HL-60/S4 (cell line): ENCODE measurements around the gene DNAJA4.
"Not testable (repeated sequence)": the region's sequence is repeated elsewhere in the genome, so short reads cannot be mapped to it uniquely, and the experiment has no call there.

Experiments used
- in situ Hi-C: fragments of 300-500 bp; cut with MboI; formaldehyde crosslinking; loops from 2 replicates; pipeline ENCODE4 v1.14.3; 2022; ENCODE audit warnings: low sequenced_read_pairs

The DNAJA4 gene

GRCh38 chr15:78243491-78243941 lies 20.8 kb upstream of the DNAJA4 start:
- in situ Hi-C loops: no loop called here

- in situ Hi-C loops: no loop called here
Observed at GRCh38 chr15:78244101-78244500, 20.3 kb upstream of the DNAJA4 start.

- in situ Hi-C loops: no loop called here
Observed at GRCh38 chr15:78244893-78245292, 19.5 kb upstream of the DNAJA4 start.

- in situ Hi-C loops: not testable (repeated sequence)
Observed at GRCh38 chr15:78245392-78245791, 19.0 kb upstream of the DNAJA4 start.

GRCh38 chr15:78245976-78246620 lies 18.3 kb upstream of the DNAJA4 start:
- in situ Hi-C loops: not testable (repeated sequence)

GRCh38 chr15:78247911-78248310 lies 16.5 kb upstream of the DNAJA4 start:
- in situ Hi-C loops: no loop called here

GRCh38 chr15:78249131-78249530 lies 15.2 kb upstream of the DNAJA4 start:
- in situ Hi-C loops: no loop called here

- in situ Hi-C loops: no loop called here
Observed at GRCh38 chr15:78251136-78251535, 13.2 kb upstream of the DNAJA4 start.

- in situ Hi-C loops: no loop called here
Observed at GRCh38 chr15:78255421-78256043, 8.8 kb upstream of the DNAJA4 start.

GRCh38 chr15:78256044-78256437 lies 8.3 kb upstream of the DNAJA4 start:
- in situ Hi-C loops: no loop called here

- in situ Hi-C loops: no loop called here
Observed at GRCh38 chr15:78257681-78258080, 6.7 kb upstream of the DNAJA4 start.

- in situ Hi-C loops: no loop called here
Observed at GRCh38 chr15:78259232-78259631, 5.1 kb upstream of the DNAJA4 start.

GRCh38 chr15:78260489-78260888 lies 3.9 kb upstream of the DNAJA4 start:
- in situ Hi-C loops: no loop called here

- in situ Hi-C loops: no loop called here
Observed at GRCh38 chr15:78261062-78261461, 3.3 kb upstream of the DNAJA4 start.

- in situ Hi-C loops: no loop called here
Observed at GRCh38 chr15:78263351-78263781, 996 bp upstream of the DNAJA4 start.

GRCh38 chr15:78263907-78264303 lies 457 bp upstream of the DNAJA4 start:
- in situ Hi-C loops: no loop called here

- in situ Hi-C loops: no loop called here
Observed at GRCh38 chr15:78265137-78265460, 737 bp downstream of the DNAJA4 start.

GRCh38 chr15:78265752-78266224 lies 1.4 kb downstream of the DNAJA4 start:
- in situ Hi-C loops: no loop called here

- in situ Hi-C loops: no loop called here
Observed at GRCh38 chr15:78266229-78266628, 1.9 kb downstream of the DNAJA4 start.

GRCh38 chr15:78266806-78267205 lies 2.4 kb downstream of the DNAJA4 start:
- in situ Hi-C loops: no loop called here

- in situ Hi-C loops: no loop called here
Observed at GRCh38 chr15:78272316-78272715, 8.0 kb downstream of the DNAJA4 start.

- in situ Hi-C loops: no loop called here
Observed at GRCh38 chr15:78272776-78273175, 8.4 kb downstream of the DNAJA4 start.

GRCh38 chr15:78274994-78275393 lies 10.6 kb downstream of the DNAJA4 start:
- in situ Hi-C loops: no loop called here
